ENCODE data around the gene CTDP1.
"Not testable (repeated sequence)": the region's sequence is repeated elsewhere in the genome, so short reads cannot be mapped to it uniquely, and the experiment has no call there.

The CTDP1 gene

GRCh38 chr18:79682894-79683625 lies 3.5 kb downstream of the CTDP1 start:
- DNase-seq (ENCODE audit: low read depth), result peak; percentile 36

- no peak for DNase-seq (ENCODE audit: low read depth)
Measured at GRCh38 chr18:79683626-79684282, 4.2 kb downstream of the CTDP1 start.

GRCh38 chr18:79684283-79684631 lies 4.7 kb downstream of the CTDP1 start:
- no peak for DNase-seq (ENCODE audit: low read depth)

- no peak for DNase-seq (ENCODE audit: low read depth)
Measured at GRCh38 chr18:79684787-79685186, 5.2 kb downstream of the CTDP1 start.

- DNase-seq (ENCODE audit: low read depth), result no peak
Measured at GRCh38 chr18:79685281-79685680, 5.7 kb downstream of the CTDP1 start.

GRCh38 chr18:79685971-79686370 lies 6.4 kb downstream of the CTDP1 start:
- DNase-seq (ENCODE audit: low read depth), result no peak

- no peak for DNase-seq (ENCODE audit: low read depth)
Measured at GRCh38 chr18:79687806-79688205, 8.2 kb downstream of the CTDP1 start.

GRCh38 chr18:79690071-79690470 lies 10.5 kb downstream of the CTDP1 start:
- no peak for DNase-seq (ENCODE audit: low read depth)

GRCh38 chr18:79690586-79691482 lies 11.2 kb downstream of the CTDP1 start:
- DNase-seq (ENCODE audit: low read depth), result no peak

- no peak for DNase-seq (ENCODE audit: low read depth)
Measured at GRCh38 chr18:79692056-79692455, 12.5 kb downstream of the CTDP1 start.

GRCh38 chr18:79692886-79693285 lies 13.3 kb downstream of the CTDP1 start:
- DNase-seq (ENCODE audit: low read depth), result no peak

GRCh38 chr18:79693561-79694205 lies 14.1 kb downstream of the CTDP1 start:
- no peak for DNase-seq (ENCODE audit: low read depth)

- not testable (repeated sequence) for DNase-seq (ENCODE audit: low read depth)
Measured at GRCh38 chr18:79694206-79694894, 14.7 kb downstream of the CTDP1 start.

GRCh38 chr18:79694895-79695213 lies 15.3 kb downstream of the CTDP1 start:
- DNase-seq (ENCODE audit: low read depth), result no peak

- no peak for DNase-seq (ENCODE audit: low read depth)
Measured at GRCh38 chr18:79695269-79695668, 15.7 kb downstream of the CTDP1 start.

GRCh38 chr18:79695856-79696850 lies 16.6 kb downstream of the CTDP1 start:
- no peak for DNase-seq (ENCODE audit: low read depth)

- no peak for DNase-seq (ENCODE audit: low read depth)
Measured at GRCh38 chr18:79697178-79697577, 17.6 kb downstream of the CTDP1 start.

- no peak for DNase-seq (ENCODE audit: low read depth)
Measured at GRCh38 chr18:79697976-79698375, 18.4 kb downstream of the CTDP1 start.

- no peak for DNase-seq (ENCODE audit: low read depth)
Measured at GRCh38 chr18:79698668-79699335, 19.2 kb downstream of the CTDP1 start.

GRCh38 chr18:79699653-79700052 lies 20.1 kb downstream of the CTDP1 start:
- no peak for DNase-seq (ENCODE audit: low read depth)
